ENCODE results near the gene HERC4.

- TF ChIP-seq, protein P1, sequence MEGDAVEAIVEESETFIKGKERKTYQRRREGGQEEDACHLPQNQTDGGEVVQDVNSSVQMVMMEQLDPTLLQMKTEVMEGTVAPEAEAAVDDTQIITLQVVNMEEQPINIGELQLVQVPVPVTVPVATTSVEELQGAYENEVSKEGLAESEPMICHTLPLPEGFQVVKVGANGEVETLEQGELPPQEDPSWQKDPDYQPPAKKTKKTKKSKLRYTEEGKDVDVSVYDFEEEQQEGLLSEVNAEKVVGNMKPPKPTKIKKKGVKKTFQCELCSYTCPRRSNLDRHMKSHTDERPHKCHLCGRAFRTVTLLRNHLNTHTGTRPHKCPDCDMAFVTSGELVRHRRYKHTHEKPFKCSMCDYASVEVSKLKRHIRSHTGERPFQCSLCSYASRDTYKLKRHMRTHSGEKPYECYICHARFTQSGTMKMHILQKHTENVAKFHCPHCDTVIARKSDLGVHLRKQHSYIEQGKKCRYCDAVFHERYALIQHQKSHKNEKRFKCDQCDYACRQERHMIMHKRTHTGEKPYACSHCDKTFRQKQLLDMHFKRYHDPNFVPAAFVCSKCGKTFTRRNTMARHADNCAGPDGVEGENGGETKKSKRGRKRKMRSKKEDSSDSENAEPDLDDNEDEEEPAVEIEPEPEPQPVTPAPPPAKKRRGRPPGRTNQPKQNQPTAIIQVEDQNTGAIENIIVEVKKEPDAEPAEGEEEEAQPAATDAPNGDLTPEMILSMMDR (IDR thresholded peaks at IDR 0.05; ENCODE audit: insufficient read depth, low read depth, low read length): no peak
- TF ChIP-seq EZH2 (IDR thresholded peaks at IDR 0.05; ENCODE audit: insufficient read depth, low read length): no peak
Measured at GRCh38 chr10:68001539-68001938, 73.5 kb downstream of the HERC4 start.

Measured in astrocyte (in vitro differentiated cells and primary cell).